ENCODE data around the gene RNF6. TPM values are rescaled to one million over a fixed set of nuclear protein-coding genes. Genes with fewer than 3 reads are reported as not detected.

Gene RNF6
- total and polyA plus RNA-seq, 2 donors from 2014 or later: 11.4 to 29.0 TPM

GRCh38 chr13:26262156-26262555 is 40.0 kb upstream of the RNF6 start:
- TF ChIP-seq CTCF (IDR thresholded peaks at IDR 0.05; ENCODE audit: borderline replicate concordance, extremely low read depth, insufficient read depth): no peak
- FAIRE-seq (no peak), DNase-seq (no peak)
- H3K4me1 ChIP-seq (ENCODE audit: control insufficient read depth in 2 of 3, insufficient read depth in 2 of 3, low read depth in 1 of 3, low read length in 3 of 3): peaks cover 0 to 3% (median 0%) of the 10 kb centered on the region in 3 donors
- H3K4me3 ChIP-seq (ENCODE audit: low read length in 3 of 3): no peak overlapping the region
- H3K27me3 ChIP-seq (ENCODE audit: control insufficient read depth, insufficient read depth, low read length): no peaks in the 10 kb centered on the region
- no peaks in the 10 kb centered on the region for H3K36me3 ChIP-seq (ENCODE audit: control insufficient read depth in 2 of 3, insufficient read depth in 3 of 3, low read length in 3 of 3)
- H3K9ac ChIP-seq (ENCODE audit: low read length in 3 of 3): no peak overlapping the region
- H3K27ac ChIP-seq (ENCODE audit: low read depth in 2 of 2, low read length in 2 of 2): no peak overlapping the region
- intact Hi-C loops (cut with DNase I): no loop called here
- no peaks in the 10 kb centered on the region for H3K9me3 ChIP-seq (ENCODE audit: control insufficient read depth in 2 of 3, insufficient read depth in 1 of 3, low read length in 3 of 3)

- no peak overlapping the region for H3K27ac ChIP-seq (ENCODE audit: low read depth in 2 of 2, low read length in 2 of 2)
- no peaks in the 10 kb centered on the region for H3K36me3 ChIP-seq (ENCODE audit: control insufficient read depth in 2 of 3, insufficient read depth in 3 of 3, low read length in 3 of 3)
- no peaks in the 10 kb centered on the region for H3K27me3 ChIP-seq (ENCODE audit: control insufficient read depth, insufficient read depth, low read length)
- H3K4me3 ChIP-seq (ENCODE audit: low read length in 3 of 3): no peak overlapping the region
- no peak for TF ChIP-seq CTCF (IDR thresholded peaks at IDR 0.05; ENCODE audit: borderline replicate concordance, extremely low read depth, insufficient read depth)
- H3K4me1 ChIP-seq (ENCODE audit: control insufficient read depth in 2 of 3, insufficient read depth in 2 of 3, low read depth in 1 of 3, low read length in 3 of 3): peaks cover 0 to 7% (median 0%) of the 10 kb centered on the region in 3 donors
- intact Hi-C loops (cut with DNase I): no loop called here
- no peak overlapping the region for H3K9ac ChIP-seq (ENCODE audit: low read length in 3 of 3)
- DNase-seq (no peak), FAIRE-seq (no peak)
- H3K9me3 ChIP-seq (ENCODE audit: control insufficient read depth in 2 of 3, insufficient read depth in 1 of 3, low read length in 3 of 3): no peaks in the 10 kb centered on the region
Measured at GRCh38 chr13:26259634-26260033, 37.5 kb upstream of the RNF6 start.

GRCh38 chr13:26257049-26257448 is 34.9 kb upstream of the RNF6 start:
- Histone ChIP-seq H3K36me3 (ENCODE audit: control insufficient read depth in 2 of 3, insufficient read depth in 3 of 3, low read length in 3 of 3) (no peaks in the 10 kb centered on the region), H3K27ac (ENCODE audit: low read depth in 2 of 2, low read length in 2 of 2) (no peak overlapping the region), H3K4me3 (ENCODE audit: low read length in 3 of 3) (no peak overlapping the region), H3K9me3 (ENCODE audit: control insufficient read depth in 2 of 3, insufficient read depth in 1 of 3, low read length in 3 of 3) (no peaks in the 10 kb centered on the region), H3K4me1 (ENCODE audit: control insufficient read depth in 2 of 3, insufficient read depth in 2 of 3, low read depth in 1 of 3, low read length in 3 of 3) (peaks cover 0 to 7% (median 0%) of the 10 kb centered on the region in 3 donors), H3K27me3 (ENCODE audit: control insufficient read depth, insufficient read depth, low read length) (no peaks in the 10 kb centered on the region), H3K9ac (ENCODE audit: low read length in 3 of 3) (no peak overlapping the region)
- DNase-seq: no peak
- no peak for FAIRE-seq
- TF ChIP-seq CTCF (IDR thresholded peaks at IDR 0.05; ENCODE audit: borderline replicate concordance, extremely low read depth, insufficient read depth): no peak
- intact Hi-C loops (cut with DNase I): no loop called here

- peak overlapping the region; percentile 13 to 33 (median 22) for H3K9ac ChIP-seq (ENCODE audit: low read length in 3 of 3)
Measured at GRCh38 chr13:26255691-26256277, 33.7 kb upstream of the RNF6 start.

More at GRCh38 chr13:26255691-26256277, 33.7 kb upstream of the RNF6 start:
- Histone ChIP-seq H3K9me3 (ENCODE audit: control insufficient read depth in 2 of 3, insufficient read depth in 1 of 3, low read length in 3 of 3) (no peaks in the 10 kb centered on the region), H3K36me3 (ENCODE audit: control insufficient read depth in 2 of 3, insufficient read depth in 3 of 3, low read length in 3 of 3) (no peaks in the 10 kb centered on the region), H3K27me3 (ENCODE audit: control insufficient read depth, insufficient read depth, low read length) (no peaks in the 10 kb centered on the region), H3K4me3 (ENCODE audit: low read length in 3 of 3) (peak overlapping the region; percentile 23 to 83 (median 80)), H3K27ac (ENCODE audit: low read depth in 2 of 2, low read length in 2 of 2) (no peak overlapping the region), H3K4me1 (ENCODE audit: control insufficient read depth in 2 of 3, insufficient read depth in 2 of 3, low read depth in 1 of 3, low read length in 3 of 3) (peaks cover 0 to 7% (median 0%) of the 10 kb centered on the region in 3 donors)
- FAIRE-seq (no peak), DNase-seq (peak in 1 of 5 donors; percentile 40)
- intact Hi-C loops (cut with DNase I): no loop called here
- TF ChIP-seq CTCF (IDR thresholded peaks at IDR 0.05; ENCODE audit: borderline replicate concordance, extremely low read depth, insufficient read depth): no peak

Data from kidney (tissue), 14 donors.